Measurements from ENCODE around the gene UPP2.

The UPP2 gene

GRCh38 chr2:158134055-158134454, 32.4 kb downstream of the UPP2 start:
- TF ChIP-seq CTCF (IDR thresholded peaks at IDR 0.05; ENCODE audit: insufficient read depth, low read depth, low read length, missing control alignments): no peak
- no peak overlapping the region for H3K4me3 ChIP-seq (ENCODE audit: low read depth, low read length)
- DNase-seq (ENCODE audit: low read depth): no peak

GRCh38 chr2:158134655-158135054, 33.0 kb downstream of the UPP2 start:
- no peak for DNase-seq (ENCODE audit: low read depth)
- H3K4me3 ChIP-seq (ENCODE audit: low read depth, low read length): no peak overlapping the region
- no peak for TF ChIP-seq CTCF (IDR thresholded peaks at IDR 0.05; ENCODE audit: insufficient read depth, low read depth, low read length, missing control alignments)

DNA sequence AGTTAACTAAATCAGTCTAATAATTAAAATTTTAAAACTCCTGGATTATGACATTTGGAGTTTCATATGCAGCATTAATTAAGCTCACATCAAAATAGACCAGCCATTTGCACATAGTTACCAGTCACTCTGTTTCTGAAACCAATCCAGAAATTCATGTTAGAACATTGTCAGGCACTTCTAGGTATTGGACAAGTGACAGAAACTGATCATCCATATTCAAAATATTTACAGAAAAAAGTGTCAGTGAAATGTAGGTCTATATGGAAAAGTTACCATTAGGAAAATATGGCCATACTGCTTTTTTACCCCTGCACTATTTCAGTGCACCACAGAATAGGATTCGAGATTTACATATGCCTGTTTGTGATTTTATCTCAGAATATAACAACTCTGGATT, 33.4 kb downstream of the UPP2 start:
- TF ChIP-seq CTCF (IDR thresholded peaks at IDR 0.05; ENCODE audit: insufficient read depth, low read depth, low read length, missing control alignments): no peak
- no peak for DNase-seq (ENCODE audit: low read depth)
- no peak overlapping the region for H3K4me3 ChIP-seq (ENCODE audit: low read depth, low read length)

GRCh38 chr2:158138255-158138654, 36.6 kb downstream of the UPP2 start:
- no peak for TF ChIP-seq CTCF (IDR thresholded peaks at IDR 0.05; ENCODE audit: insufficient read depth, low read depth, low read length, missing control alignments)
- no peak overlapping the region for H3K4me3 ChIP-seq (ENCODE audit: low read depth, low read length)
- no peak for DNase-seq (ENCODE audit: low read depth)

- TF ChIP-seq CTCF (IDR thresholded peaks at IDR 0.05; ENCODE audit: insufficient read depth, low read depth, low read length, missing control alignments): no peak
- H3K4me3 ChIP-seq (ENCODE audit: low read depth, low read length): no peak overlapping the region
- DNase-seq (ENCODE audit: low read depth): no peak
Measured at GRCh38 chr2:158140201-158140600, 38.5 kb downstream of the UPP2 start.

GRCh38 chr2:158142165-158142564, 40.5 kb downstream of the UPP2 start:
- no peak for TF ChIP-seq CTCF (IDR thresholded peaks at IDR 0.05; ENCODE audit: insufficient read depth, low read depth, low read length, missing control alignments)
- no peak overlapping the region for H3K4me3 ChIP-seq (ENCODE audit: low read depth, low read length)
- no peak for DNase-seq (ENCODE audit: low read depth)

DNA sequence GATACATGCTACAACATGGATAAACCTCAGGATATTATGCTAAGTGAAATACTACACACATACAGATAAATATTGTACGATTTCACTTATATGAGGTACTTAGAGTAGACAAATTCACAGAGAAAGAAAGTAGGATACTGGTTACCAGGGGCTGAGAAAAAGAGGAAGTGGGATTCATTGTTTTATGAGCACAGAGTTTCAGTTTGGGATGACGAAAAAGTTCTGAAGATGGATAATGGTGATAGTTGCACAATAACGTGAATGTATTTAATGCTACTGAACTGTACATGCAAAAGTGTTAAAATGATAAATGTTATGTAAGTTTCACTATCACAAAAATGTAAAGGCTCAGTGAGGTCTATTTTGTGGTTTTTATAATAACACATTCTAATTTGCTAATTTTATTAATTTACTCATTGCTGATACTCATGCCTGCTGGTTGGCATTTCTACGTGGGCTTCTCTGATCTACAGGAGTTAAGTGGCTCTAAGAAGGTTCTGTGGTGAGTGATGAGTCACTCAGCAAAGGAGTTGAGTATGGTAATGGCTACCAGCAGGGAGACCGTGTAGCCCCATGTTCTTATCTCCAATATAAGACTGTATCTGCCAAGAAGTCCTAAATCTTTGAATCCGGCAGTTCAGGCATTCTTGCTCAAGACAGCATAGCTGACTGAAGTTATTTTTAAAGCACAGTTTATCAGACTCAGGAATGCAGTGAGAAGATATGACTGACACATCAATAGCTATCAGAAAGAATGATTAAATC, 41.1 kb downstream of the UPP2 start:
- no peak overlapping the region for H3K4me3 ChIP-seq (ENCODE audit: low read depth, low read length)
- peak; percentile 9 for DNase-seq (ENCODE audit: low read depth)
- no peak for TF ChIP-seq CTCF (IDR thresholded peaks at IDR 0.05; ENCODE audit: insufficient read depth, low read depth, low read length, missing control alignments)
